Mucosa of stomach (tissue), 1 donor: ENCODE results near the gene BPHL.
A peak's percentile ranks its signal among the peaks of the same experiment; 100 is the strongest.
"Not testable (repeated sequence)": the region's sequence is repeated elsewhere in the genome, so short reads cannot be mapped to it uniquely, and the experiment has no call there.

ENCODE experiments used
- H3K27me3 ChIP-seq: one replicate; pipeline ENCODE4 v1.7.0; 2013; ENCODE audit warnings: mild to moderate bottlenecking, low read length; ENCODE audit not compliant: control insufficient read depth, insufficient read depth
- H3K36me3 ChIP-seq: one replicate; pipeline ENCODE4 v1.7.0; 2013; ENCODE audit warnings: low read length; ENCODE audit not compliant: control insufficient read depth, insufficient read depth
- H3K4me1 ChIP-seq: one replicate; pipeline ENCODE4 v1.7.0; 2013; ENCODE audit warnings: mild to moderate bottlenecking, low read length; ENCODE audit not compliant: control insufficient read depth, insufficient read depth
- H3K4me3 ChIP-seq: one replicate; pipeline ENCODE4 v1.7.0; 2013; ENCODE audit warnings: low read length
- H3K9ac ChIP-seq: one replicate; pipeline ENCODE4 v1.7.0; 2013; ENCODE audit warnings: mild to moderate bottlenecking, low read length, moderate library complexity
- H3K9me3 ChIP-seq: one replicate; pipeline ENCODE4 v1.7.0; 2013; ENCODE audit warnings: mild to moderate bottlenecking, low read length, moderate library complexity; ENCODE audit not compliant: control insufficient read depth
- donor health status: Pancreatic carcinoma.

BPHL gene

DNA sequence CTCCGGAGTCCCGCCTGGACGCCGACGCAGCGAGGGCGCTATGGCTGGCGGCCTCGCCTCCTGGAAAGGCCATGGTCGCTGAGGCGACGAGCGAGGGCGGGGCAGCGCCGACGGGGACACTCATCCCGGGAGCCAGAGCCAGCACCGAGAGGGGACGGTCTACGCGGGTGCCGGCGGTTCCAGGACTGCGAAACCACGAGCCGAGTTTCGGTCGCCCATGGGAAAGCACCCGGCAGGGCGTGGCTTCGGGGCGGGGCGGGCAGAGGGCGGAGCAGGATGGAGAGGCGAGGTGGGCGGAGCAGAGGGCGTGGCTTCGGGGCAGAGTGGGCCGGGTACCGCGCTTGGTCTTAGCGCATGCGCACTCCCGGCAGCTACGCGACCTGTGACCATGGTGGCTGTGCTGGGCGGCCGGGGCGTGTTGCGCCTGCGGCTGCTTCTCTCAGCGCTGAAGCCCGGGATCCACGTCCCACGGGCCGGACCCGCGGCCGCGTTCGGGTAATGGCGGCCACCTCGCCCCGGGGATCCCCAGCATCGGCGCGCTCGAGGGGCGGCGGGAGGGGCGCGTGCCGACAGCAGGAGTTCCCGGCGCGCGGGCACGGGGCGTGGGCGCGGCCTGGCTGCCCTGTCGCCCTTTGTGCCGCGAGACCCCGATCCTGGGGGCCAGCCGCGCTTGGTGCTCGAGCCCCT, at the start of gene BPHL:
Gene BPHL, plus strand, starts transcription at position 359 of the 687 bp plus-strand sequence. Its CDS starts 30 bp downstream, at position 389.
- Histone ChIP-seq H3K9me3 (no peaks in the 10 kb centered on the region), H3K4me1 (peaks cover 10% of the 10 kb centered on the region), H3K4me3 (peak within 1 kb of the TSS; percentile 60), H3K36me3 (peaks cover 5% of the 10 kb centered on the region), H3K27me3 (no peaks in the 10 kb centered on the region), H3K9ac (peak within 1 kb of the TSS; percentile 74)

DNA sequence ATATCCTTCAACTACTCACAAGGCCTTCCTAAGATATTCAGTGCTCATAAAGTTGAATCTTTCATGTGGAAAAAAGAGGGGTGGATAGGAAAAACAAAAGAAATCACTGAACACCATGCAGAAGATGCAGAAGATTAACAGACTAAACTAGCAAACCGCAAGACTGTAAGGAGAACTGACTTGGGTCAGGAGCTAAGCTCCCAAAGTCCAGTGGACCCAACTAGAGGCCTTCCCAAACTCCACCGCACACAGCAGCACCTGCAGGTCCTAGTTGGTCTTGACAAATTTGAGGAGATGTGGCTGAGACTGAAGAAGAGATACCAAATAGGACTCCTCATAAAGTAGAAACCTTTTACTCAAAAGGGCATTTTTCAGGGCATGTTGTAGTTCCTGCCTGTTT, 46.9 kb upstream of the BPHL start:
- peaks cover 13% of the 10 kb centered on the region for H3K4me1 ChIP-seq
- H3K9me3 ChIP-seq, result no peaks in the 10 kb centered on the region
- H3K27me3 ChIP-seq, result no peaks in the 10 kb centered on the region
- H3K9ac ChIP-seq, result no peak overlapping the region
- no peak overlapping the region for H3K4me3 ChIP-seq
- H3K36me3 ChIP-seq, result no peaks in the 10 kb centered on the region

DNA sequence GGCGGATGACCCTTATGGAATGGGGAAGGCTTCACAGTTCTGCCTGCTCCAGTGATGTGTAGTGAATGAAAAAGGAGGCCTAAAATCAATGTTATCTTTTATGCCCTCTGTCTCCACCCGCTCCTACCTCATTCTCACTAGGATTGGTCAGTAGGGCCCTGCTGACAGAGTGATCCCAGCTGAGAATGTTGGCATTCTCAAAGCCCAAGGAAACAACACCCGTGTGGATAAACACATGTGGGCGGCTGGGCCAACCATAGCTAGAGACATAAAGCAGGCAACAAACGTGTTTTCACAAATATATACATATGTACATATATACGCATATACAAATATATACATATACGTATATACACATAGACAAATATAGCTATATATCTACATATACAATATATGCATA, 45.7 kb upstream of the BPHL start:
- no peak overlapping the region for H3K9ac ChIP-seq
- peaks cover 13% of the 10 kb centered on the region for H3K4me1 ChIP-seq
- no peaks in the 10 kb centered on the region for H3K9me3 ChIP-seq
- no peaks in the 10 kb centered on the region for H3K36me3 ChIP-seq
- H3K4me3 ChIP-seq, result no peak overlapping the region
- no peaks in the 10 kb centered on the region for H3K27me3 ChIP-seq

DNA sequence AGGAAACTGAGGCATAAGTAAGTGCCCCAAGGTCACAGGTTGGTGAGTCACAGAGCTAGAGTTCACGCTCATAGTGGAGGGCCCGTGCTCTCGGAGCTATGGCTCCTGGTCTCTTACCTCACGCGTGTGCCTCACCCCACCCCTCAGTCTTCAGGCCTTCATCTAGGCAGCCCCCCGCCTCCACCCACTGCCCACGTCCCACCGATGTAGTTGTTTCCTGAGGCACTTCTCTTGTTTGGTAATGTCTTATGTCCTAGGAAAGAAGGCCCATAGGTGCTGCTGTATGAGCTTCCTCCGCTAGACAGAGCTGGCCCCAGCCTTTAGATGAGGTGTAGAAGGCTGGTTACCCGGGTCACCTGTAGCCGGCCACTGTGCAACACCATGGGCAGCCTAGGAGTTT, 45.1 kb upstream of the BPHL start:
- no peak overlapping the region for H3K4me3 ChIP-seq
- H3K36me3 ChIP-seq, result peaks cover 5% of the 10 kb centered on the region
- H3K9ac ChIP-seq, result no peak overlapping the region
- peaks cover 13% of the 10 kb centered on the region for H3K4me1 ChIP-seq
- H3K27me3 ChIP-seq, result no peaks in the 10 kb centered on the region
- H3K9me3 ChIP-seq, result no peaks in the 10 kb centered on the region

DNA sequence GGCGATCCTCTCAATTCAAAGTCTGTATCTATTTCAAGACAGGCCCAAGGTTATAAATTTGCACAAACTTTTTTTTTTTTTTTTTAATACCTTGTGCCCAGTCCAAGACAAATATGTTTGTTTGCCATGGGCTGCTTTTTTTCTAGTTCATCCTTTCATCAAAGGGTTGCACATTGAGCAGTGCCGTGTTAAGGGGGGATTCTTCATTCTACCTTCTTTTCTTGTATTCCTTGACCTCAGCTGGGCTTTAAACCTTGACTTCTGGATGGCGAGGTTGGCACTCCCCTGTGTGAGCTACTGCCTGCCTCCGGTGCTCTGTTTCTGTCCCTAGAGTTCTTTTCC, 42.8 kb upstream of the BPHL start:
- Histone ChIP-seq H3K27me3 (no peaks in the 10 kb centered on the region), H3K4me3 (no peak overlapping the region), H3K36me3 (peaks cover 6% of the 10 kb centered on the region), H3K9ac (no peak overlapping the region), H3K4me1 (no peaks in the 10 kb centered on the region), H3K9me3 (no peaks in the 10 kb centered on the region)

DNA sequence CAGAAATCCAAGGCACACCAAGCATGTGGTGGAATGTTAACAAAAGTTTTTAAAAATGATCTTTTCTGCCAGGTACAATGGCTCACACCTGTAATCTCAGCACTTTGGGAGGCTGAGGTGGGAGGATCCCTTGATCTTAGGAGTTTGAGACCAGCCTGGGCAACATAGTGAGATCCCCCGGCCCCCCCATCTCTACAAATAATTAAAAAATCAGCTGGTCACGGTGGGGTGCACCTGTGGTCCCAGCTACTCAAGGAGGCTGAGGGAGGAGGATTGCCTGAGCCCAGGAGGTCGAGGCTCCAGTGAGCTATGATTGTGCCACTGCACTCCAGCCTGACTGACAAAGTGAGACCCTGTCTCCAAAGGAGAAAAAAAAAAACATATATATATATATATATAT, 42.2 kb upstream of the BPHL start:
- Histone ChIP-seq H3K4me1 (no peaks in the 10 kb centered on the region), H3K36me3 (peaks cover 6% of the 10 kb centered on the region), H3K9me3 (no peaks in the 10 kb centered on the region)

DNA sequence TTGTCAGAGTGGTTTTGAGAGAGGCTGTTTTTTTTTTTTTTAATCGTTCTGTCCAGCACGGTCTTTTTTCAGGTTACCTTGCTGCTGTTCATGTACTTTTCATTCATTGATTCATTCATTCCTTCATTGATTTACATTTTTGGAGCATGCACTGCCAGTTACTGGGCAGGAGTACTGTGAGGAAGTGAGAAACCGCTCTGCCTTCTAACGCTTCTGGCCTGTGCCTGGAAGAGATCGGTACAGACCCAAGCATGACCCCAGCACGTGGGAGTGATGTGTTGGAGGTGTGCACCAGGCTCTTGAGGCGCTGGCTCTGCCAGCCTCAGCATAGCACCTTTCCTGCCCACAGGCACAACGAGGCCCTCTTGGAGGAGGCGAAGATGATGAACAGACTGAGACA, 41.1 kb upstream of the BPHL start:
- Histone ChIP-seq H3K27me3 (no peaks in the 10 kb centered on the region), H3K4me1 (no peaks in the 10 kb centered on the region), H3K9me3 (no peaks in the 10 kb centered on the region), H3K9ac (no peak overlapping the region), H3K4me3 (no peak overlapping the region), H3K36me3 (peaks cover 6% of the 10 kb centered on the region)

More for the DNA sequence above, 42.2 kb upstream of the BPHL start:
- no peaks in the 10 kb centered on the region for H3K27me3 ChIP-seq
- H3K4me3 ChIP-seq, result no peak overlapping the region
- H3K9ac ChIP-seq, result no peak overlapping the region

DNA sequence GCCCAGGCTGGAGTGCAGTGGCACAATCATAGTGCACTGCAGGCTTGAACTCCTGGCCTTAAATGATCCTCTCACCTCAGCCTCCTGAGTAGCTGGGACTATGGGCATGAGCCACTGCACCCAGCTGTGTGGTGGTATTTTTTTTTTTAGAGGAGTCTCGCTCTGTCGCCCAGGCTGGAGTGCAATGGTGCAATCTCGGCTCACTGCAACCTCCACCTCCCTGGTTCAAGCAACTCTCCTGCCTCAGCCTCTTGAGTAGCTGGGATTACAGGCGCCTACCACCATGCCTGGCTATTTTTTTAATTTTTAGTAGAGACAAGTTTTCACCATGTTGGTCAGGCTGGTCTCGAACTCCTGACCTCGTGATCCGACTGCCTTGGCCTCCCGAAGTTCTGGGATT, 39.6 kb upstream of the BPHL start:
- H3K4me3 ChIP-seq, H3K9me3 ChIP-seq, H3K9ac ChIP-seq, H3K36me3 ChIP-seq, H3K27me3 ChIP-seq, H3K4me1 ChIP-seq: not testable (repeated sequence)

DNA sequence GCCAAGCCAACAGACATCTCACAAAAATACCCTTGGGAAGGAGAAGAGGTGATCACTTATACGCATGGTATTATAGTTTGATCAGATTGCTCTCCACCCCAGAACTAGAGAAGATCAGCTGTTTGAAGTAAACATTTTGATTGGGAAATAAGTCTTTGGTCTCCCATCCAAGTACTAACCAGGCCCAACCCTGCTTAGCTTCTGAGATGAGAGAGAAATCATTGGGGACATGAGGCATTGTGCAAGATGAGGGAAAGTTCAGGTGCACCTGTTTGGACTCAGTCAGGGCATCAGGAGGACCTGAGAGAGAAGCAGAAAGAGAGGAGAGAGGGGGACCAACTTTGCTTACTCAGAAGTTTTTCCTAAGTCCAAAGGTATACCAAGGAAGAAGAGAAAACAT, 38.8 kb upstream of the BPHL start:
- H3K9me3 ChIP-seq, result no peaks in the 10 kb centered on the region
- no peaks in the 10 kb centered on the region for H3K4me1 ChIP-seq
- peaks cover 6% of the 10 kb centered on the region for H3K36me3 ChIP-seq
- no peak overlapping the region for H3K4me3 ChIP-seq
- H3K9ac ChIP-seq, result no peak overlapping the region
- H3K27me3 ChIP-seq, result no peaks in the 10 kb centered on the region

DNA sequence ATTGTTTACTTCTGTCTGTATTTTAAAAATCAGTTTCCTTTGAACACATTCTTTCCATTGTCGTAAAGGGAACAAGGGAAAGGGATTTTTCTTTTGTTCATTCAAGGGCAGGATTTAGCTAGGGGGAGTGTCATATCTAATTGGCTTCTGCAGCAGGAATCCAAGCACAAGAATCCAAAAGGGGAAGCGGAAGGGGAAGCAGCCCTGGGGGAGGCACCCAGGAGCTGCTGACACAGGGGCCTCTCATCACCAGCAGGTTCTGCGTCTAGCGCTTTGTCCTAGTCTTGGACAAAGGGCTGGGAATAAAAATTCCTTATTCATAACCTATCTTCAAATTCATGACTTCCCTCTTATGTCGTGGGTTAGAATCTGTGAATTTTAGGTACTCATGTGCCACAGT, 36.6 kb upstream of the BPHL start:
- H3K4me1 ChIP-seq, result no peaks in the 10 kb centered on the region
- no peak overlapping the region for H3K4me3 ChIP-seq
- H3K9me3 ChIP-seq, result no peaks in the 10 kb centered on the region
- H3K27me3 ChIP-seq, result no peaks in the 10 kb centered on the region
- no peak overlapping the region for H3K9ac ChIP-seq
- H3K36me3 ChIP-seq, result peaks cover 6% of the 10 kb centered on the region

DNA sequence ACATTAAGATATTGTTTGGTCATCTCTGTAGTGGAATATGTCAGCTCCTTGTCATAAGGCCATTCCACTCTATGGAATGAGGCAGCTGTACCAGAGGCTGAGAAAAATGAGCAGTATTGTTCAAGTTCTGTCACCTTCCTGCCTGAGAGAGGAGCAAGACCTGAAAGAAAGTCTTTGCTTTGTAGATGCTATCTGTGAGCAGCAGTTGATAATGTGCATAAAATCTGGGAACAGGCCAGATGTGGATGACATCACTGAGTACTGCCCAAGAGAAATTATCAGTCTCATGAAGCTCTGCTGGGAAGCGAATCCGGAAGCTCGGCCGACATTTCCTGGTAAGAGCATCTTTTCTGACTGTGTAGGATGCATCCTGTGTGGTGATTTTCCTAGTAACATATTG, 33.4 kb upstream of the BPHL start:
- Histone ChIP-seq H3K36me3 (peaks cover 13% of the 10 kb centered on the region), H3K27me3 (no peaks in the 10 kb centered on the region), H3K4me1 (no peaks in the 10 kb centered on the region), H3K9ac (no peak overlapping the region), H3K4me3 (no peak overlapping the region), H3K9me3 (no peaks in the 10 kb centered on the region)

DNA sequence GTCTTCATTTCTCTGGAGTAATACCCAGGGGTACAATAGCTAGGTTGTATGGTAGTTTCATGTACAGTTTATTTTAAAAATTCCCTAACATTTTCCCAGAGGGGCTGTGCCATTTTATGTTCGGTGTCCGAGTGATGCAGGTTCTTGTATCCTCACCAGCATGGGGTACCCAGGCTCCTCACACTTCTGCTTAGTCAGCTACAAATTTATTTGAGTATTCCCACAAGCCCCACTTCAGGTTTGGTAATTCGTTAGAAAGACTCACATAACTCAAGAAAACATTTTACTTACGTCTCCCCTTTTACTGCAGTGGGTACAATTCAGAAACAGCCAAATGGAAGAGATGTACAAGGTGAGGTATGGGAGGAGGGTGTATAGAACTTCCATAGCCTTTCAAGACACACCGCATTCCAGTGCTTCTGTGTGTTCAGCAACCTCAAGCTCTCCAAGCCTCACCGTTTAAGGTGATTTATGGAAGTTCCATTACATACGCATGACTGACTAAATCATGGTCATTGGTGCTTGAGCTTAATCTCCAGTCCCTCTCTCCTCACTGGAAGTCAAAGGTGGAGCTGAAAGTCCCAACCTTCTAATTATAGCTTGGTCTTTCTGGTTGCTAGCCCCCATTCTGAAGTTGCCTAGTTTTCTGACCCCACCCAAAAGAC, 32.1 kb upstream of the BPHL start:
- Histone ChIP-seq H3K4me3 (no peak overlapping the region), H3K9me3 (no peaks in the 10 kb centered on the region), H3K4me1 (no peaks in the 10 kb centered on the region), H3K27me3 (no peaks in the 10 kb centered on the region), H3K36me3 (peaks cover 16% of the 10 kb centered on the region), H3K9ac (no peak overlapping the region)
